MM.1S (cell line): ENCODE results near the gene USP54.

Experiments
- DNase-seq: peaks from one replicate; pipeline ENCODE4 v3.0.0-alpha.2; 2015
- H2AFZ ChIP-seq: fragments of 300-600 bp; sonication (generic); 2 replicates; pipeline ENCODE4 v1.6.0; 2016; ENCODE audit warnings: antibody characterized with exemption, low read length
- H3F3A ChIP-seq: fragments of 300-600 bp; sonication (generic); 2 replicates; pipeline ENCODE4 v1.6.1; 2016; ENCODE audit warnings: mild to moderate bottlenecking, antibody characterized with exemption, low read length, moderate library complexity, mixed read lengths; ENCODE audit not compliant: insufficient read depth
- H3K27ac ChIP-seq: fragments of 300-600 bp; sonication (generic); 2 replicates; pipeline ENCODE4 v1.5.1; 2016; ENCODE audit warnings: mild to moderate bottlenecking, low read length
- H3K27me3 ChIP-seq: fragments of 300-600 bp; sonication (generic); replicated peaks from 2 replicates; pipeline ENCODE4 v1.6.0; 2016; ENCODE audit warnings: low read length; ENCODE audit not compliant: insufficient read depth
- H3K36me3 ChIP-seq: fragments of 300-600 bp; sonication (generic); replicated peaks from 2 replicates; pipeline ENCODE4 v1.6.1; 2016; ENCODE audit warnings: mild to moderate bottlenecking, low read length, mixed read lengths; ENCODE audit not compliant: insufficient read depth
- H3K4me1 ChIP-seq: fragments of 300-600 bp; sonication (generic); 2 replicates; pipeline ENCODE4 v1.6.1; 2016; ENCODE audit warnings: low read length, mixed read lengths
- H3K4me2 ChIP-seq: fragments of 300-600 bp; sonication (generic); 2 replicates; pipeline ENCODE4 v1.6.0; 2016; ENCODE audit warnings: low read depth, low read length
- H3K4me3 ChIP-seq: fragments of 300-600 bp; sonication (generic); 2 replicates; pipeline ENCODE4 v1.5.1; 2016; ENCODE audit warnings: low read length, mixed read lengths
- H3K79me2 ChIP-seq: fragments of 300-600 bp; sonication (generic); 2 replicates; pipeline ENCODE4 v1.6.1; 2016; ENCODE audit warnings: mixed run types, low read length, mixed read lengths
- H3K9ac ChIP-seq: fragments of 300-600 bp; sonication (generic); 2 replicates; pipeline ENCODE4 v1.6.1; 2016; ENCODE audit warnings: low read length, mixed read lengths
- H3K9me2 ChIP-seq: fragments of 300-600 bp; sonication (generic); replicated peaks from 2 replicates; pipeline ENCODE4 v1.6.1; 2016; ENCODE audit warnings: mild to moderate bottlenecking, low read length, mixed read lengths; ENCODE audit not compliant: insufficient read depth
- H3K9me3 ChIP-seq: fragments of 300-600 bp; sonication (generic); replicated peaks from 2 replicates; pipeline ENCODE4 v1.6.1; 2016; ENCODE audit warnings: mild to moderate bottlenecking, low read length, mixed read lengths; ENCODE audit not compliant: insufficient read depth
- H4K20me1 ChIP-seq: fragments of 300-600 bp; sonication (generic); 2 replicates; pipeline ENCODE4 v1.6.1; 2016; ENCODE audit warnings: mild to moderate bottlenecking, low read length, moderate library complexity, mixed read lengths; ENCODE audit not compliant: insufficient read depth
- CTCF ChIP-seq: fragments of 300-600 bp; sonication (generic); IDR thresholded peaks from 2 replicates; pipeline ENCODE4 v1.5.1; 2016; ENCODE audit warnings: antibody characterized with exemption, low read length, mixed read lengths
- EZH2 ChIP-seq: fragments of 300-600 bp; sonication (generic); optimal IDR thresholded peaks from 2 replicates; pipeline ENCODE3; 2017; ENCODE audit warnings: low read depth, mild to moderate bottlenecking, antibody characterized with exemption, low read length, mixed read lengths
- EZH2phosphoT487 ChIP-seq: fragments of 300-600 bp; sonication (generic); IDR thresholded peaks from 2 replicates; pipeline ENCODE4 v1.6.1; 2018; ENCODE audit warnings: antibody characterized with exemption, low read length

Gene USP54

GRCh38 chr10:73628405-73628804 is 37.3 kb upstream of the USP54 start:
- H3K27me3 ChIP-seq = no peaks in the 10 kb centered on the region
- no peaks in the 10 kb centered on the region for H3K9me3 ChIP-seq
- no peaks in the 10 kb centered on the region for H3F3A ChIP-seq
- no peaks in the 10 kb centered on the region for H4K20me1 ChIP-seq
- TF ChIP-seq EZH2 (no peak), CTCF (no peak), EZH2phosphoT487 (no peak)
- H3K9me2 ChIP-seq = no peaks in the 10 kb centered on the region
- DNase-seq = no peak
- H3K4me2 ChIP-seq = no peak overlapping the region
- H3K4me1 ChIP-seq = no peaks in the 10 kb centered on the region
- no peaks in the 10 kb centered on the region for H3K36me3 ChIP-seq
- H3K79me2 ChIP-seq = peaks cover 5% of the 10 kb centered on the region; the same call in 1 of the 2 replicates
- H2AFZ ChIP-seq = no peak overlapping the region
- H3K27ac ChIP-seq = no peak overlapping the region
- H3K9ac ChIP-seq = no peak overlapping the region
- H3K4me3 ChIP-seq = no peak overlapping the region

- Histone ChIP-seq H3K4me3 (no peak overlapping the region), H3K9me3 (no peaks in the 10 kb centered on the region), H3K79me2 (peaks cover 5% of the 10 kb centered on the region; the same call in 1 of the 2 replicates), H4K20me1 (no peaks in the 10 kb centered on the region), H3K4me2 (no peak overlapping the region), H3K9me2 (no peaks in the 10 kb centered on the region), H3K27me3 (no peaks in the 10 kb centered on the region), H3K27ac (no peak overlapping the region), H3K4me1 (no peaks in the 10 kb centered on the region), H3K9ac (no peak overlapping the region), H3K36me3 (no peaks in the 10 kb centered on the region), H2AFZ (no peak overlapping the region), H3F3A (no peaks in the 10 kb centered on the region)
- TF ChIP-seq EZH2 (no peak), CTCF (no peak), EZH2phosphoT487 (no peak)
- DNase-seq = no peak
These were observed 36.2 kb upstream of the USP54 start for GRCh38 chr10:73627300-73627699.

- no peaks in the 10 kb centered on the region for H3K9me3 ChIP-seq
- peak overlapping the region; percentile 87 for H3K4me2 ChIP-seq
- peaks cover 5% of the 10 kb centered on the region; the same call in 1 of the 2 replicates for H3K79me2 ChIP-seq
- no peaks in the 10 kb centered on the region for H4K20me1 ChIP-seq
- no peaks in the 10 kb centered on the region for H3K36me3 ChIP-seq
- TF ChIP-seq EZH2 = no peak
- no peak for TF ChIP-seq EZH2phosphoT487
- no peak for TF ChIP-seq CTCF
- no peaks in the 10 kb centered on the region for H3K9me2 ChIP-seq
- H2AFZ ChIP-seq = peak overlapping the region; percentile 79
- peak; percentile 99 for DNase-seq
- H3F3A ChIP-seq = no peaks in the 10 kb centered on the region
- H3K4me1 ChIP-seq = no peaks in the 10 kb centered on the region
- H3K27me3 ChIP-seq = no peaks in the 10 kb centered on the region
- peak overlapping the region; percentile 92 for H3K9ac ChIP-seq
- peak overlapping the region; percentile 84 for H3K4me3 ChIP-seq
- peak overlapping the region; percentile 33; the same call in 1 of the 2 replicates for H3K27ac ChIP-seq
These were observed 35.0 kb upstream of the USP54 start for GRCh38 chr10:73625884-73626752.
